Brain microvascular endothelial cell (primary cell): ENCODE measurements around the gene DNAJB6.
A peak's percentile ranks its signal among the peaks of the same experiment; 100 is the strongest.

Experiments
- DNase-seq: peaks from one replicate; pipeline ENCODE4 v3.0.0-alpha.2; 2020
- H3K27ac ChIP-seq: fragments of 250-450 bp; sonication (Bioruptor Pico); 2 replicates; pipeline ENCODE4 v1.5.1; 2020; ENCODE audit warnings: mild to moderate bottlenecking, moderate library complexity
- H3K27me3 ChIP-seq: fragments of 250-450 bp; sonication (Bioruptor Pico); replicated peaks from 2 replicates; pipeline ENCODE4 v1.5.1; 2020; ENCODE audit warnings: mild to moderate bottlenecking
- H3K36me3 ChIP-seq: fragments of 250-450 bp; sonication (Bioruptor Pico); replicated peaks from 2 replicates; pipeline ENCODE4 v1.5.1; 2020; ENCODE audit warnings: mild to moderate bottlenecking
- H3K4me3 ChIP-seq: 2 replicates; pipeline ENCODE4 v1.5.1; 2011; ENCODE audit warnings: low read depth, mild to moderate bottlenecking, control low read depth, low read length, moderate library complexity
- CTCF ChIP-seq: IDR thresholded peaks from 2 replicates; pipeline ENCODE4 v1.5.1; 2011; ENCODE audit warnings: low read depth, mild to moderate bottlenecking, moderate library complexity, low read length, control low read depth, inconsistent platforms; ENCODE audit errors: missing control alignments
- in situ Hi-C: cut with HindIII; loops from 2 replicates; pipeline ENCODE4 v1.10.0; 2017; ENCODE audit warnings: low sequenced_read_pairs, low pct_ligation_motif_present

DNAJB6 gene

GRCh38 chr7:157392256-157393037 lies 55.6 kb downstream of the DNAJB6 start:
- DNase-seq = no peak
- H3K27ac ChIP-seq = no peak overlapping the region
- no peaks in the 10 kb centered on the region for H3K27me3 ChIP-seq
- in situ Hi-C loops = no loop called here
- no peak for TF ChIP-seq CTCF
- no peak overlapping the region for H3K4me3 ChIP-seq
- H3K36me3 ChIP-seq = peaks cover 26% of the 10 kb centered on the region

GRCh38 chr7:157394246-157395191 lies 57.7 kb downstream of the DNAJB6 start:
- H3K27ac ChIP-seq = no peak overlapping the region
- in situ Hi-C loops = no loop called here
- DNase-seq = peak; percentile 18

GRCh38 chr7:157395206-157395605 lies 58.4 kb downstream of the DNAJB6 start:
- no peak overlapping the region for H3K4me3 ChIP-seq
- peaks cover 30% of the 10 kb centered on the region for H3K36me3 ChIP-seq
- DNase-seq = no peak
- TF ChIP-seq CTCF = no peak
- no peaks in the 10 kb centered on the region for H3K27me3 ChIP-seq
- in situ Hi-C loops = no loop called here
- H3K27ac ChIP-seq = no peak overlapping the region

More at GRCh38 chr7:157394246-157395191, 57.7 kb downstream of the DNAJB6 start:
- Histone ChIP-seq H3K4me3 (no peak overlapping the region), H3K27me3 (no peaks in the 10 kb centered on the region), H3K36me3 (peaks cover 23% of the 10 kb centered on the region)
- TF ChIP-seq CTCF = no peak

- TF ChIP-seq CTCF = no peak
- no peaks in the 10 kb centered on the region for H3K27me3 ChIP-seq
- in situ Hi-C loops = no loop called here
- H3K4me3 ChIP-seq = no peak overlapping the region
- H3K36me3 ChIP-seq = peaks cover 29% of the 10 kb centered on the region
- H3K27ac ChIP-seq = no peak overlapping the region
- no peak for DNase-seq
Measured at GRCh38 chr7:157396316-157397035, 59.7 kb downstream of the DNAJB6 start.

GRCh38 chr7:157397036-157397720 lies 60.4 kb downstream of the DNAJB6 start:
- in situ Hi-C loops = no loop called here
- Histone ChIP-seq H3K36me3 (peaks cover 34% of the 10 kb centered on the region), H3K27ac (no peak overlapping the region), H3K27me3 (no peaks in the 10 kb centered on the region), H3K4me3 (no peak overlapping the region)
- TF ChIP-seq CTCF = no peak
- DNase-seq = no peak
